HEK293 (cell line): ENCODE results near the gene OR5K2.

Experiments used
- CTCF ChIA-PET: fragments of 350-600 bp; formaldehyde crosslinking; extraction: SDS; loops from one replicate; lab custom pipeline; 2021; ENCODE audit warnings: antibody characterized with exemption; lab: Yijun Ruan, JAX
- POLR2A ChIA-PET: fragments of 300-600 bp; formaldehyde crosslinking; extraction: SDS; loops from one replicate; lab custom pipeline; 2020; ENCODE audit warnings: antibody characterized with exemption, inconsistent platforms; lab: Yijun Ruan, JAX
- H3K27ac ChIP-seq: fragments of 200-500 bp; sonication (Bioruptor generic); 2 replicates; pipeline ENCODE4 v1.5.1; 2014; ENCODE audit warnings: low read depth, low read length, control low read depth, inconsistent platforms; ENCODE audit errors: extremely low read depth
- H3K36me3 ChIP-seq, 2 experiments: fragments of 200-500 bp in 1 of 2; sonication (Bioruptor generic) in 1 of 2; 1 replicate in 1 of 2; 2 replicates in 1 of 2; pipeline ENCODE4 v1.5.1; 2014 to 2017; ENCODE audit warnings: inconsistent platforms in 2 of 2, low read length in 2 of 2; ENCODE audit not compliant: control insufficient read depth in 2 of 2, insufficient read depth in 1 of 2
- H3K4me1 ChIP-seq: fragments of 200-500 bp; sonication (Bioruptor generic); 2 replicates; pipeline ENCODE4 v1.5.1; 2014; ENCODE audit warnings: mild to moderate bottlenecking, low read length, inconsistent platforms; ENCODE audit not compliant: control insufficient read depth, insufficient read depth
- H3K4me3 ChIP-seq: 2 replicates; pipeline ENCODE4 v1.5.1; 2011; ENCODE audit warnings: low read depth, mild to moderate bottlenecking, control low read depth, low read length, moderate library complexity
- H3K9me3 ChIP-seq: fragments of 200-500 bp; sonication (Bioruptor generic); 2 replicates; pipeline ENCODE4 v1.5.1; 2014; ENCODE audit warnings: low read depth, low read length, inconsistent platforms; ENCODE audit not compliant: control insufficient read depth, insufficient read depth
- HOXC10 ChIP-seq: sonication (generic); formaldehyde crosslinking; IDR thresholded peaks from 2 replicates; pipeline ENCODE4 v1.8.1; 2023; ENCODE audit warnings: mild to moderate bottlenecking, missing genetic modification reagents
- KLF16 ChIP-seq: fragments of 450-650 bp; formaldehyde crosslinking; IDR thresholded peaks from 2 replicates; pipeline ENCODE4 v1.5.1; 2017; ENCODE audit warnings: missing biosample characterization, missing genetic modification characterization
- KLF9 ChIP-seq: fragments of 450-650 bp; formaldehyde crosslinking; IDR thresholded peaks from 2 replicates; pipeline ENCODE4 v1.5.1; 2016; ENCODE audit warnings: missing biosample characterization, missing genetic modification characterization, low read depth
- MEIS1 ChIP-seq: sonication (generic); formaldehyde crosslinking; IDR thresholded peaks from 2 replicates; pipeline ENCODE4 v1.8.1; 2022; ENCODE audit warnings: missing genetic modification reagents, mild to moderate bottlenecking, borderline replicate concordance
- OSR2 ChIP-seq: fragments of 450-650 bp; formaldehyde crosslinking; IDR thresholded peaks from 2 replicates; pipeline ENCODE4 v1.5.1; 2016; ENCODE audit warnings: missing biosample characterization, missing genetic modification characterization
- RBAK ChIP-seq: fragments of 450-650 bp; formaldehyde crosslinking; IDR thresholded peaks from 2 replicates; pipeline ENCODE4 v1.5.1; 2016; ENCODE audit warnings: missing biosample characterization, missing genetic modification characterization
- SCRT1 ChIP-seq: fragments of 450-650 bp; formaldehyde crosslinking; IDR thresholded peaks from 2 replicates; pipeline ENCODE4 v1.5.1; 2016; ENCODE audit warnings: missing biosample characterization, missing genetic modification characterization, borderline replicate concordance
- SCRT2 ChIP-seq: fragments of 450-650 bp; formaldehyde crosslinking; IDR thresholded peaks from 2 replicates; pipeline ENCODE4 v1.5.1; 2016; ENCODE audit warnings: missing biosample characterization, missing genetic modification characterization
- ZBTB20 ChIP-seq: fragments of 450-650 bp; formaldehyde crosslinking; IDR thresholded peaks from 2 replicates; pipeline ENCODE4 v1.5.1; 2016; ENCODE audit warnings: missing biosample characterization, missing genetic modification characterization
- ZFHX2 ChIP-seq: fragments of 450-650 bp; formaldehyde crosslinking; conservative IDR thresholded peaks from 2 replicates; pipeline ENCODE4 v1.5.1; 2016; ENCODE audit warnings: missing biosample characterization, missing genetic modification characterization
- ZNF169 ChIP-seq: fragments of 450-650 bp; formaldehyde crosslinking; IDR thresholded peaks from 2 replicates; pipeline ENCODE4 v1.5.1; 2016; ENCODE audit warnings: missing biosample characterization, missing genetic modification characterization
- ZNF214 ChIP-seq: fragments of 450-650 bp; formaldehyde crosslinking; IDR thresholded peaks from 2 replicates; pipeline ENCODE4 v1.5.1; 2017; ENCODE audit warnings: missing biosample characterization, mild to moderate bottlenecking, missing genetic modification characterization, borderline replicate concordance
- ZNF221 ChIP-seq: fragments of 450-650 bp; formaldehyde crosslinking; IDR thresholded peaks from 2 replicates; pipeline ENCODE4 v1.5.1; 2017; ENCODE audit warnings: missing biosample characterization, missing genetic modification characterization, borderline replicate concordance
- ZNF416 ChIP-seq: fragments of 450-650 bp; formaldehyde crosslinking; IDR thresholded peaks from 2 replicates; pipeline ENCODE4 v1.5.1; 2016; ENCODE audit warnings: missing biosample characterization, missing genetic modification characterization
- ZNF510 ChIP-seq: fragments of 450-650 bp; formaldehyde crosslinking; IDR thresholded peaks from 2 replicates; pipeline ENCODE4 v1.5.1; 2018; ENCODE audit warnings: mild to moderate bottlenecking, missing genetic modification characterization, missing biosample characterization; ENCODE audit not compliant: insufficient replicate concordance
- ZNF544 ChIP-seq: fragments of 450-650 bp; formaldehyde crosslinking; IDR thresholded peaks from 2 replicates; pipeline ENCODE4 v1.5.0; 2017; ENCODE audit warnings: missing biosample characterization, missing genetic modification characterization
- ZNF555 ChIP-seq: fragments of 450-650 bp; formaldehyde crosslinking; conservative IDR thresholded peaks from 2 replicates; pipeline ENCODE4 v1.5.1; 2017; ENCODE audit warnings: missing biosample characterization, mild to moderate bottlenecking, missing genetic modification characterization, inconsistent platforms
- ZNF558 ChIP-seq: fragments of 450-650 bp; formaldehyde crosslinking; IDR thresholded peaks from 2 replicates; pipeline ENCODE4 v1.5.1; 2016; ENCODE audit warnings: missing biosample characterization, missing genetic modification characterization
- ZNF600 ChIP-seq: fragments of 450-650 bp; formaldehyde crosslinking; IDR thresholded peaks from 2 replicates; pipeline ENCODE4 v1.5.1; 2016; ENCODE audit warnings: missing biosample characterization, missing genetic modification characterization
- ZNF610 ChIP-seq: fragments of 450-650 bp; formaldehyde crosslinking; IDR thresholded peaks from 2 replicates; pipeline ENCODE4 v1.5.1; 2016; ENCODE audit warnings: missing biosample characterization, missing genetic modification characterization, borderline replicate concordance
- ZNF623 ChIP-seq: fragments of 450-650 bp; formaldehyde crosslinking; IDR thresholded peaks from 2 replicates; pipeline ENCODE4 v1.5.1; 2016; ENCODE audit warnings: missing biosample characterization, missing genetic modification characterization
- ZNF660 ChIP-seq: fragments of 450-650 bp; IDR thresholded peaks from 2 replicates; pipeline ENCODE4 v1.5.1; 2018; ENCODE audit warnings: missing biosample characterization, mild to moderate bottlenecking, missing genetic modification characterization
- ZNF670 ChIP-seq: fragments of 450-650 bp; formaldehyde crosslinking; IDR thresholded peaks from 2 replicates; pipeline ENCODE4 v1.5.1; 2016; ENCODE audit warnings: missing biosample characterization, missing genetic modification characterization, low read depth
- ZNF768 ChIP-seq: fragments of 450-650 bp; formaldehyde crosslinking; IDR thresholded peaks from 2 replicates; pipeline ENCODE4 v1.5.1; 2018; ENCODE audit warnings: missing biosample characterization, mild to moderate bottlenecking, missing genetic modification characterization
- ZNF791 ChIP-seq: fragments of 450-650 bp; formaldehyde crosslinking; IDR thresholded peaks from 2 replicates; pipeline ENCODE4 v1.5.1; 2016; ENCODE audit warnings: missing biosample characterization, missing genetic modification characterization
- ZSCAN23 ChIP-seq: fragments of 450-650 bp; formaldehyde crosslinking; IDR thresholded peaks from 2 replicates; pipeline ENCODE4 v1.5.1; 2016; ENCODE audit warnings: missing biosample characterization, missing genetic modification characterization
- TF ChIP-seq, protein P1 (sequence below): fragments of 450-650 bp; formaldehyde crosslinking; IDR thresholded peaks from 2 replicates; pipeline ENCODE4 v1.5.1; 2017; ENCODE audit warnings: missing biosample characterization, missing genetic modification characterization
- TF ChIP-seq, protein P2 (sequence below): fragments of 450-650 bp; formaldehyde crosslinking; IDR thresholded peaks from 2 replicates; pipeline ENCODE4 v1.5.1; 2016; ENCODE audit warnings: missing biosample characterization, missing genetic modification characterization

The OR5K2 gene

DNA sequence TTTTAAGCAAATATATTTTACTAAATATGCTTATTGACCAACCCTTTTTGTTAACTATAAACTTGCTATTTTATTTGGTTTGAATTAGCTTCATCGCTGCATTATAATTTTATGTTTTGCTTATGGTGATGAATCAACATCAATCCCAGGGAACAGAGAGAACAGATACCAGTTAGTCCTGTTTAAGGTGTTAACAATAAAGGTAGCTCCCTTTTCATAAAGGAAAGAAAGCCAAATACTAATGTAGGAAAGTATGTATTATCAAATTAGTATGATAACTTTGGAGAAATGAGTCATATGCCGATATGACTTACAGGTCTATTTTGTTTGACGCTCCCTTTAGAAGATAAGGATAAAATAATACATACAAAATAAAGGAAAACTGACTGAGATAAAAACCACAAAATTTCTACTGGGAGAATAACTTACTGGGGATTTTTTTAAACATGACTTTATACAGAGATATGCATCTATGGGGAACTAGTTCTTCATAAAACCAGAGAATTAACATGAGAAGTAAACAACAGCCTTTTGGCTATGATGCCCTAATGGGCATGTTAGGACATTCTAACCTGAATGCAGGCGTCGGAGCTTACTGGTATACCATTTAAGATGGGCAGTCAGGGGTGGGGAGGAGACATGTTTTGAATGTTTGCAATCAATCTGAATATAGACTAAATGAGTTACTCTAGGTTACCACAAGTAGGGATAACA lies 4.5 kb downstream of the OR5K2 start:
- Histone ChIP-seq H3K4me3 (no peak overlapping the region), H3K4me1 (no peaks in the 10 kb centered on the region), H3K27ac (no peak overlapping the region), H3K36me3 (no peaks in the 10 kb centered on the region), H3K9me3 (no peaks in the 10 kb centered on the region)
- POLR2A ChIA-PET, result no interaction called here
- TF ChIP-seq ZNF510 (no peak), ZBTB20 (no peak), ZNF610 (tag by site-specific recombination) (no peak), ZNF221 (tag by site-specific recombination) (no peak), SCRT2 (tag by site-specific recombination) (no peak), KLF9 (no peak), ZNF544 (tag by site-specific recombination) (no peak), ZFHX2 (tag by site-specific recombination) (no peak), ZNF555 (tag by site-specific recombination) (no peak), MEIS1 (CRISPR knock-in tag) (no peak), ZNF768 (tag by site-specific recombination) (no peak), KLF16 (tag by site-specific recombination) (no peak)
- TF ChIP-seq, protein P1, sequence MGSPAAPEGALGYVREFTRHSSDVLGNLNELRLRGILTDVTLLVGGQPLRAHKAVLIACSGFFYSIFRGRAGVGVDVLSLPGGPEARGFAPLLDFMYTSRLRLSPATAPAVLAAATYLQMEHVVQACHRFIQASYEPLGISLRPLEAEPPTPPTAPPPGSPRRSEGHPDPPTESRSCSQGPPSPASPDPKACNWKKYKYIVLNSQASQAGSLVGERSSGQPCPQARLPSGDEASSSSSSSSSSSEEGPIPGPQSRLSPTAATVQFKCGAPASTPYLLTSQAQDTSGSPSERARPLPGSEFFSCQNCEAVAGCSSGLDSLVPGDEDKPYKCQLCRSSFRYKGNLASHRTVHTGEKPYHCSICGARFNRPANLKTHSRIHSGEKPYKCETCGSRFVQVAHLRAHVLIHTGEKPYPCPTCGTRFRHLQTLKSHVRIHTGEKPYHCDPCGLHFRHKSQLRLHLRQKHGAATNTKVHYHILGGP (tag by site-specific recombination), result no peak
- CTCF ChIA-PET, result no interaction called here

GRCh38 chr3:98504539-98504938 lies 7.1 kb downstream of the OR5K2 start:
- Histone ChIP-seq H3K27ac (no peak overlapping the region), H3K9me3 (no peaks in the 10 kb centered on the region), H3K4me3 (no peak overlapping the region), H3K36me3 (no peaks in the 10 kb centered on the region), H3K4me1 (no peaks in the 10 kb centered on the region)
- POLR2A ChIA-PET, result no interaction called here
- CTCF ChIA-PET, result no interaction called here
- no peak for TF ChIP-seq ZNF416 (tag by site-specific recombination)
- TF ChIP-seq ZNF660 (tag by site-specific recombination), result peak; percentile 62; the same call in 1 of the 2 replicates

DNA sequence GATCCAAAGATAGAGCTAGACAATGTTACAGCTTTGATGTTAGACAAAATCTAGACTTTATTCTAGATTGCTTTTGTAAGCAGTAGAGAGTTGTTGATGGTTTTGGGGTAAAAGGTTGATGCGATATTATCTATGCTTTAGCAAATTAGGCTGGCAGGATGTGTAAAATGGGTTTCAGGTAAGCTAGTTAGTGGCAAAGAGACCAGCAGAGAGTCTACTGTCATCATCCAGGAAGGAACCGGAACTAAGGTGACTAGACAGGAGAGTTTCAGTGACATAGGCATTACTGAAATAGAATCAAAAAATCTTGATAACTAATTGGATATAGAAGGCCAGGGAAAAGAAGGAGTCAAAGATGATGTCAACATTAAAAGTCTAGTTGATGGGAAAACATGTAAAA lies 11.1 kb downstream of the OR5K2 start:
- Histone ChIP-seq H3K4me1 (0 out of 2 replicates have a peak, but pooled peaks cover 2% of the 10 kb centered on the region), H3K4me3 (no peak overlapping the region), H3K36me3 (no peaks in the 10 kb centered on the region), H3K9me3 (no peaks in the 10 kb centered on the region), H3K27ac (no peak overlapping the region)
- POLR2A ChIA-PET, result no interaction called here
- TF ChIP-seq ZNF169 (tag by site-specific recombination) (no peak), ZNF510 (no peak)
- CTCF ChIA-PET, result no interaction called here

GRCh38 chr3:98512576-98512975 lies 15.1 kb downstream of the OR5K2 start:
- 0 out of 2 replicates have a peak, but pooled peaks cover 2% of the 10 kb centered on the region for H3K4me1 ChIP-seq
- ChIA-PET POLR2A (interaction anchor here (1.7 kb wide), 1 partner anchor 10 kb away, joined by 4 read pairs; the partner anchor contains the start of gene CLDND1), CTCF (no interaction called here)
- H3K4me3 ChIP-seq, result no peak overlapping the region
- H3K36me3 ChIP-seq, result peaks cover 0 to 20% of the 10 kb centered on the region in 2 experiments; a peak in 1 of 3 replicates
- no peak overlapping the region for H3K27ac ChIP-seq
- no peaks in the 10 kb centered on the region for H3K9me3 ChIP-seq
- TF ChIP-seq ZNF558 (no peak), SCRT2 (tag by site-specific recombination) (no peak), RBAK (tag by site-specific recombination) (no peak), ZNF623 (no peak), OSR2 (tag by site-specific recombination) (no peak), ZNF214 (tag by site-specific recombination) (no peak), ZNF555 (tag by site-specific recombination) (no peak), ZNF768 (tag by site-specific recombination) (no peak), SCRT1 (tag by site-specific recombination) (no peak), ZNF600 (tag by site-specific recombination) (no peak), ZSCAN23 (tag by site-specific recombination) (no peak), ZNF791 (tag by site-specific recombination) (no peak), HOXC10 (CRISPR knock-in tag) (no peak), ZNF670 (tag by site-specific recombination) (no peak)
- TF ChIP-seq, protein P2, sequence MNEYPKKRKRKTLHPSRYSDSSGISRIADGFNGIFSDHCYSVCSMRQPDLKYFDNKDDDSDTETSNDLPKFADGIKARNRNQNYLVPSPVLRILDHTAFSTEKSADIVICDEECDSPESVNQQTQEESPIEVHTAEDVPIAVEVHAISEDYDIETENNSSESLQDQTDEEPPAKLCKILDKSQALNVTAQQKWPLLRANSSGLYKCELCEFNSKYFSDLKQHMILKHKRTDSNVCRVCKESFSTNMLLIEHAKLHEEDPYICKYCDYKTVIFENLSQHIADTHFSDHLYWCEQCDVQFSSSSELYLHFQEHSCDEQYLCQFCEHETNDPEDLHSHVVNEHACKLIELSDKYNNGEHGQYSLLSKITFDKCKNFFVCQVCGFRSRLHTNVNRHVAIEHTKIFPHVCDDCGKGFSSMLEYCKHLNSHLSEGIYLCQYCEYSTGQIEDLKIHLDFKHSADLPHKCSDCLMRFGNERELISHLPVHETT, result no peak
